Esophagus squamous epithelium (tissue), 4 donors: Measurements from ENCODE around the gene A4GALT.

ENCODE experiments used
- POLR2A ChIP-seq, 4 donors: fragments of 450-650 bp; IDR thresholded peaks; one replicate each; pipeline ENCODE4 v1.6.1; 2017; ENCODE audit warnings: antibody characterized with exemption in 4 of 4, mild to moderate bottlenecking in 4 of 4, moderate library complexity in 3 of 4
- TF ChIP-seq, protein P1 (sequence below), 6 experiments: fragments of 450-650 bp in 4 of 6; fragments of 200-600 bp in 2 of 6; sonication (generic) in 2 of 6; IDR thresholded peaks; one replicate each; pipeline ENCODE4 v1.5.1; 2016 to 2019; ENCODE audit warnings: antibody characterized with exemption in 6 of 6, mild to moderate bottlenecking in 4 of 6, moderate library complexity in 4 of 6

DNA sequence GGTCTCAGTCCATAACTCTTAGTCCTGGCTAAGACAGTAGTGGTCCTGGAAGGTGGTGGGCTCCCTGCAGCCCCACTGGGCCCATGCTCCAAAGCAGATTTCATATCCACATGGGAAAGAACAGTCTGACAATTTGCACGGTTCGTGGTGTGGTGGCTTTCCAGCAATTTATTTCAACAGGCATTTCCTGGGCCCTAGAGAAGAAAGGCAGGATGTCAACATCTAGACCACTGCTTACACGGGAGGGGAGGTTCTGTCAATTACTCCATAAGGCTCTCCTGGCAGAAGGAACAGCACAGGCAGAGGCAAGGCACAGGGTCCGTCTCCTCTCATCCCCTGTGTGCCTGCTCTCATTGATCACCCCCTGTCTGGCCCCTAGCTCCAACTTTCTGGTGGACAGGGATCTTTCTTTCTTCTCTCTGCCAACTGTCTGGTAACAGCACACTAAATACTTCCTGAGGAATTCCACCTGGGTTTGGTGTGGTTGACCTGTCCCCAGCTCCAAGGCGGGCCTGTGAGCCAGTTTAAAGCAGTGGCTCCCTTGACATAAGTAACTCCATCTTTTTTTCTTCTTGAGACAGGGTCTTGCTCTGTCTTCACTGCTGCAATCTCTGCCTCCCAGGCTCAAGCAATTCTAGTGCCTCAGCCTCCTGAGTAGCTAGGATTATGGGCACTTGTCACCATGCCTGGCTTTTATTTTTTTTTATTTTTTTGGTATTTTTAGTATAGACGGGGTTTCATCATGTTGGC, 5.1 kb upstream of the A4GALT start:
- TF ChIP-seq, protein P1, sequence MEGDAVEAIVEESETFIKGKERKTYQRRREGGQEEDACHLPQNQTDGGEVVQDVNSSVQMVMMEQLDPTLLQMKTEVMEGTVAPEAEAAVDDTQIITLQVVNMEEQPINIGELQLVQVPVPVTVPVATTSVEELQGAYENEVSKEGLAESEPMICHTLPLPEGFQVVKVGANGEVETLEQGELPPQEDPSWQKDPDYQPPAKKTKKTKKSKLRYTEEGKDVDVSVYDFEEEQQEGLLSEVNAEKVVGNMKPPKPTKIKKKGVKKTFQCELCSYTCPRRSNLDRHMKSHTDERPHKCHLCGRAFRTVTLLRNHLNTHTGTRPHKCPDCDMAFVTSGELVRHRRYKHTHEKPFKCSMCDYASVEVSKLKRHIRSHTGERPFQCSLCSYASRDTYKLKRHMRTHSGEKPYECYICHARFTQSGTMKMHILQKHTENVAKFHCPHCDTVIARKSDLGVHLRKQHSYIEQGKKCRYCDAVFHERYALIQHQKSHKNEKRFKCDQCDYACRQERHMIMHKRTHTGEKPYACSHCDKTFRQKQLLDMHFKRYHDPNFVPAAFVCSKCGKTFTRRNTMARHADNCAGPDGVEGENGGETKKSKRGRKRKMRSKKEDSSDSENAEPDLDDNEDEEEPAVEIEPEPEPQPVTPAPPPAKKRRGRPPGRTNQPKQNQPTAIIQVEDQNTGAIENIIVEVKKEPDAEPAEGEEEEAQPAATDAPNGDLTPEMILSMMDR (IDR thresholded peaks at IDR 0.05), result no peak
- no peak for TF ChIP-seq POLR2A (IDR thresholded peaks at IDR 0.05)
